Measurements from ENCODE around the gene EXOSC6.
A peak's percentile ranks its signal among the peaks of the same experiment; 100 is the strongest.
"Not testable (repeated sequence)": the region's sequence is repeated elsewhere in the genome, so short reads cannot be mapped to it uniquely, and the experiment has no call there.

The EXOSC6 gene

DNA sequence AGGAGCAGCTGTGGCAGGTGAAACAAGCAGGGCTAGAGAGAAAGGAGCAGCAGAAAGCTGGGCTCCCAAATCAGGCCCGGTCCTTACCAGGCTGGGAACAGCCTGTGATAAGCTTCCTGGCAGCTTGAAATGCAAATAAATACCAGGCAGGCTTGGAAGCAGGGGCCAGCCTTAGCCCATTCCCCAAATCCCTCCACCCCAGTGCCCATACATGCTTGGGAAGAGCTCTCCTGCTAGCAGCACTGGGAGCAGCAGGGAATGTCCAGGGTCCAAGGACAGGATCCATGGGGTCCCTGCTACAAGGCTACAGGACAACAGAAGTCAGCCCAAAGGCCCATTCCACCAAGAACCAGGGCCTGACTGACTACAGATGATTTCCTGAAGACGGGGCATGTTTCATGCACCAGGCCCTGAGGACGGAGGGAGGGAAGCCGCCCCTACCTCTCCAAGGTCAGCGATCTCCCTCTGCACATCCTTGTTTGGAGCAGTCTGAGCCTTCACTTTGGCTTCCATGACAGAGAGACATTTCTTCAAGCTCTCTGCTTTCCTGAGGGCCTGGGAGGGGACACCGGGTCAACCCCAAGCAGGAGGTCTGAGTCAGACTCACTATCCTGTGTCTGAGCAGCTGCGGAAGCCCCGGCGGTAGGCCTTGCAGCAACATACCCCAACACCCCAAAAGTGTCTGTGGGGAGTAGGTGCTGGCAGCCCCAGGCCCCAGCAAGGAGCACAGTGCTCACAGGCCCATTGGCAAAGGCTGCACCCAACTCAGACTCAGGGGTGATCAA is 2.6 kb upstream of the EXOSC6 start:
- TF ChIP-seq, protein P1, sequence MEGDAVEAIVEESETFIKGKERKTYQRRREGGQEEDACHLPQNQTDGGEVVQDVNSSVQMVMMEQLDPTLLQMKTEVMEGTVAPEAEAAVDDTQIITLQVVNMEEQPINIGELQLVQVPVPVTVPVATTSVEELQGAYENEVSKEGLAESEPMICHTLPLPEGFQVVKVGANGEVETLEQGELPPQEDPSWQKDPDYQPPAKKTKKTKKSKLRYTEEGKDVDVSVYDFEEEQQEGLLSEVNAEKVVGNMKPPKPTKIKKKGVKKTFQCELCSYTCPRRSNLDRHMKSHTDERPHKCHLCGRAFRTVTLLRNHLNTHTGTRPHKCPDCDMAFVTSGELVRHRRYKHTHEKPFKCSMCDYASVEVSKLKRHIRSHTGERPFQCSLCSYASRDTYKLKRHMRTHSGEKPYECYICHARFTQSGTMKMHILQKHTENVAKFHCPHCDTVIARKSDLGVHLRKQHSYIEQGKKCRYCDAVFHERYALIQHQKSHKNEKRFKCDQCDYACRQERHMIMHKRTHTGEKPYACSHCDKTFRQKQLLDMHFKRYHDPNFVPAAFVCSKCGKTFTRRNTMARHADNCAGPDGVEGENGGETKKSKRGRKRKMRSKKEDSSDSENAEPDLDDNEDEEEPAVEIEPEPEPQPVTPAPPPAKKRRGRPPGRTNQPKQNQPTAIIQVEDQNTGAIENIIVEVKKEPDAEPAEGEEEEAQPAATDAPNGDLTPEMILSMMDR (IDR thresholded peaks at IDR 0.05; ENCODE audit: low read length, missing control alignments), result no peak
- DNase-seq (ENCODE audit: low read depth), result no peak
- no peak overlapping the region for H3K4me3 ChIP-seq (replicated peaks; ENCODE audit: low read depth, low read length)

DNA sequence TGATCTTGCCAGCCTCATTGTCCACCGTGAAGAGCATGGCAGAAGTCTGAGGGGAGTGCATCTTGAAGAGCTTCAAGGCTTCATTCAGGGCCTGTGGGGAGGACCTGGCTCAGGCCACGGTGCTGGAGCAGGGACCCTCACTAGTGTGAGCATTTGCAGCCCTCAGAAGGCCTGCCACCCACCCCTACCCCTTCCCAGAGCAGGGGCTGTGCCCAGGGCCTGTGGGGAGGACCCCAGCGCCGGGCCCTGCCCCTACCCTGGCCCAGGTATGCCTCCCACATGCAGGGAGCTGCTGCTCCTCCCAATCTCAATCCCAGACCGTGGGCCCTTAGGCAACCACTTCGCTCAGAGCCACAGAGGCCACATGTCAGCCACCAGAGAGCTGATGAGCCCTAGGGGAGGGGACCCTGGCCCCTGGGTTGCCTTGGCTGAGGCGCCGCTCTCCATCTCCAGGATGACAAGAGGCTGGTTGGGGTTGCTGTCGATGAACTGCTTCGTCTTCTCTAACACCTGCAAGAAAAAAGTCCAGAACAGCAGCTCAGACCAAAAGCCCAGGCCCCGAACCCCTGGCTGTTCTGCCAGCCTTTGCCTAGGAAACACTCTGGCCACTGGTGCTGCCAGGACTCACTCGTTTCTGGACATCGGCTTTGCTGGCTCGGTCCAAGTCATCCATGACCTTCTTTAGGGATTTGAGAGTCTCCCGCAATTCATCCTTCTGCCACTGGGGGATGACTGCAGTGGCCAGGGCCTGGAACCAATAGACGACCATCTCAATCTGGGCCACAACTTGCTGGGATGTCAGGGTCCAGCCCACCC is 1.8 kb upstream of the EXOSC6 start:
- TF ChIP-seq, protein P1 (IDR thresholded peaks at IDR 0.05; ENCODE audit: low read length, missing control alignments), result peak; percentile 59
- no peak overlapping the region for H3K4me3 ChIP-seq (replicated peaks; ENCODE audit: low read depth, low read length)
- DNase-seq (ENCODE audit: low read depth), result peak; percentile 59

DNA sequence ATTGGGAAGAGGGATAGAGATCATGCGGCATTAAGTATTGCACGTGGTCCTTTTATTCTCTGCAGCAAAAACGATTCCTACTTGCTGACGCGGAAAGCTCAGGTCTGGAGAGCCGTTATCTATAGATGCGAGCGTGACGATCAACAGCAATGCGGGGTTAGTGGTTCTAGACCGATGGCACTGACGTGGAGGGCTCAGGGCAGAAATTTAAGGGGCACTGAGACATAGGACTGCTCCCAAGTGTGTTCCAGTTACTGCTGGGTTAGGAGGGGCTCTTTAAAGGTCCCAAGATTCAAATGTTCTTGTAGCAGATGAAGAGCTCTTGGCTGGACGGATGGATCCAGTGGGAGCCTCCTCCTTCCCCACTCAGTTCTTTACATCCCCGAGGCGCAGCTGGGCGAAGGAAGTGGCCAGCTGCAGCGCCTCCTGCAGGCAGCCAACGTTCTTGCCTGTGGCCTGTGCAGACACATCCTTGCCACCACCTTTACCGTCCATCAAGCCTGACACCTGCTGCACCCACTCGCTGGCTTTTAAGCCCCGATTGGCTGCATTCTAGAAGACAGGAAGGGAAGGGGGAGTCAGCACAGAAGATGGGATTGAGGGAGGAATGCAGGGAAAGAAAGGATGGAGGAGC is 732 bp upstream of the EXOSC6 start:
- TF ChIP-seq, protein P1 (IDR thresholded peaks at IDR 0.05; ENCODE audit: low read length, missing control alignments), result peak; percentile 40
- H3K4me3 ChIP-seq (replicated peaks; ENCODE audit: low read depth, low read length), result no peak overlapping the region
- DNase-seq (ENCODE audit: low read depth), result peak; percentile 21

DNA sequence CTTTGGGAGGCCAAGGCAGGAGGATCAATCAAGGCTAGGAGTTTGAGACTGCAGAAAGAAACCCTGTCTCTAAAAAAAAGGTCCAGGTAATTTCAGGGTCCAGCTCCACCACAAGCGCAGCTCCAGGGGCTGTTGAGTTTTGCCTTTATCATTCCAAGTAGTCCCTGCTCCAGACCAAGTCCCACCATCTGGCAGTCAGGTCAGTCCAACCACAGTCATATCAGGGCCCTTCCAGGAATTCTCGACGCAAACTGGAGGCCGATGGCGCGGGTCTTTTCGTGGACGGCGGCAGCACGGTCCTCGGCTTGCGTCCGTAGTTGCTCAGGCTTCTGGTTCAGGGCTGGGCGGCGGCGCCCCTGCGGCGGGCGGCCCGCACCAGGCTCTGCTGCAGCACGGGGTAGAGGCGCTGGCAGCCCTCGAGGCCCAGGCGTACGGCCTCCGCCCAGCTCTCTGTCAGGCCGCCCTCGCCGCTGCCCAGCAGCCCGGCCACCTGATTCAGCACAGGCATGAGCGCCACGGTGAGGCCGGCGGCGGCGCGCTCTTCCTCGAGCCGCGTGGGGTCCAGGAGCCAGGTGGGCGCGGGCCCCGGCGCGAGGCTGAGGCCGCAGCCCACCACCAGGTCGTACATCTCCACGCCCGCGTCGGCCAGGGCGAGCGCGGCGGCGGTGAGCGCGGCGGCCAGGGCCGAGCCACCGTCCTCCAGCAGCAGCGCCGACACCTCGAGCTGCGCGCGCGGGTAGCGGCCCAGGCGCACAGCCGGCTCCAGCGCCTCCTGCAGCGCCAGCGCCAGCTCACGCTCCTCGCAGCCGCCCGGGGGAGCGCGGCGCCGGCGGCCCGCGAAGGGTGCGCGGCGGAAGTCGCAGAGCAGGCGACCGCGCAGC is 752 bp downstream of the EXOSC6 start:
- peak; percentile 52 for DNase-seq (ENCODE audit: low read depth)
- TF ChIP-seq, protein P1 (IDR thresholded peaks at IDR 0.05; ENCODE audit: low read length, missing control alignments), result no peak
- peak overlapping the region; percentile 54 for H3K4me3 ChIP-seq (replicated peaks; ENCODE audit: low read depth, low read length)

DNA sequence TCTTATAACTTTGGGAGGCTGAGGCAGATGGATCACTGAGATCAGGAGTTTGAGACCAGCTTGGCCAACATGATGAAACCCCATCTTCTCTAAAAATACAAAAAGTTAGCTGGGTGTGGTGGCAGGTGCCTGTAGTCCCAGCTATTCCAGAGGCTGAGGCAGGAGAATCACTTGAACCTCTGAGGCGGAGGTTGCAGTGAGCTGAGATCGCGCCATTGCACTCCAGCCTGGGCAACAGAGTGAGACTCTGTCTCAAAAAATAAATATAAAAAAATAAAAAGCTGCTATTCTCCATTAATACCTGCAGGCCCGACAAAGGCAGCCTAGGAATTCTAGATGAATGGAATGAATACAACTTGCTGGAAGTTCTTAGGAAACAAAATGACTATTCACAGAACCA is 2.0 kb downstream of the EXOSC6 start:
- not testable (repeated sequence) for DNase-seq (ENCODE audit: low read depth); H3K4me3 ChIP-seq (replicated peaks; ENCODE audit: low read depth, low read length)

DNA sequence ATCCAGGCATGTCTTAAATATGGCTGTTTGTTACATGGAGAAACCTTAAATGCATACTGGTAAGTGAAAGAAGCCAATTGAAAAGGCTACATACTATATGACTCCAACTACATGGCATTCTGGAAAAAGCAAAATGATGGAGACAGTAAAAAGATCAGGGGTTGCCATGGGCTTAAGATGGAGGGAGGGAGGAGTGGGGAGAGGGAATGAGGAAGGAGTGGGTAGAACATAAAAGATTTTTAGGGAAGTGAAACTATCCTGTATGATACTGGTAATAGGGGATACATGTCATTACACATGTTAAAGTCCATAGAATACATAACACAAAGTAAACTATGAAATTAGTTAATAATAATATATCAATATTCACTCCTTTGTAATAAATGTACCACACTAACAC is 13.0 kb downstream of the EXOSC6 start:
- not testable (repeated sequence) for DNase-seq (ENCODE audit: low read depth); H3K4me3 ChIP-seq (replicated peaks; ENCODE audit: low read depth, low read length)

DNA sequence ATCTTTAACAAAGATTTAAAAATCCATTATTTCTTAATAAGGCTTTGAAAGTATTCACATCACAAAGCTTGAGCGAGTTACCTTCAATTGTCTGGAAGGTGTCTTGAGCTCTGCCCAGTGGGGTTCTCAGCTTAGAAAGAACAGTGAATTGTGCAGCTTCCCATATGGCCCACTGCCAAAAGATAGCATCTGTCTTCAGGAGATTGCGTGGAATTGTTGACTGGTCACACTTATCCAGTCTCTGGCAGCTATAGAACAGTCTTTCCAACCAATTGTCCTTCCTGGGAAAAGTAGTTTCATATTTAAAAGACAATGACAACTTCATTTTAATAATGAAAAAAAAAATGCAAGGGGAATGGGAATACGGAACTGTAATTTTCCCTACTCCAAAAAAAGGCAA is 19.9 kb downstream of the EXOSC6 start:
- not testable (repeated sequence) for H3K4me3 ChIP-seq (replicated peaks; ENCODE audit: low read depth, low read length)
- peak; percentile 22 for DNase-seq (ENCODE audit: low read depth)

DNA sequence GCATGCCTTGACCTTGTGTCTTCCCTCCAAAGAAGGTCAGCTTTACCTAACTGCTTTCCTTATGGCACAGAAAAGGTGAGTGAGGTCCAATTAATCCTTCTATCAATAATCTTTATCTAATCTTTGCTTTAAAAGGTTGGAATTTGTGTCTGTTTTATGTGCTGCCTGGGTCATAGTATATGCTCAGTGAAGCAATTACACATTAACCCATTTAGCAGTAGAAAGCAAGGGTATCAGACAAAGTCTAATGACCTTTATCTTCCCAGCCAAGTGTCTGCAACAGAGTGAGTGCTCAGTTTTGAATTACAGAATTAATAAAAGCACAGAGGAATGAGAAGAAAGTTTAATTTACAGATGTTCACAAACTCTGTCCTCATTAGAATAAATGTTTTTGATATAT is 25.7 kb downstream of the EXOSC6 start:
- H3K4me3 ChIP-seq (replicated peaks; ENCODE audit: low read depth, low read length); DNase-seq (ENCODE audit: low read depth): not testable (repeated sequence)

DNA sequence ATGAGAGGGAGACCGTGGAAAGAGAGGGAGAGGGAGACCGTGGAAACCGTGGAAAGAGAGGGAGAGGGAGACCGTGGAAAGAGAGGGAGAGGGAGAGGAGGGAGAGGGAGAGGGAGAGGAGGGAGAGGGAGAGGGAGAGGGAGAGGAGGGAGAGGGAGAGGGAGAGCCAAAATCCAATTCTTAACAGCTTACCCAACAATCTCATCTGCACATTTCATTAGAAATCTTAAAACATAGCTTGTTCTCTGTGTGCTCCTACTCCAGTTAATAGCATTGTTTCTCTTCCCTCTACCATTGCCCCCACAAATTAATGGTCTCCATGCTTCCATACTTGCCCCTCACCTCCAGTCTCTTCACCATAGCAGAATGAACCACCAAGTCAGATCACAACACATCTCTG is 26.3 kb downstream of the EXOSC6 start:
- DNase-seq (ENCODE audit: low read depth); H3K4me3 ChIP-seq (replicated peaks; ENCODE audit: low read depth, low read length): not testable (repeated sequence)

DNA sequence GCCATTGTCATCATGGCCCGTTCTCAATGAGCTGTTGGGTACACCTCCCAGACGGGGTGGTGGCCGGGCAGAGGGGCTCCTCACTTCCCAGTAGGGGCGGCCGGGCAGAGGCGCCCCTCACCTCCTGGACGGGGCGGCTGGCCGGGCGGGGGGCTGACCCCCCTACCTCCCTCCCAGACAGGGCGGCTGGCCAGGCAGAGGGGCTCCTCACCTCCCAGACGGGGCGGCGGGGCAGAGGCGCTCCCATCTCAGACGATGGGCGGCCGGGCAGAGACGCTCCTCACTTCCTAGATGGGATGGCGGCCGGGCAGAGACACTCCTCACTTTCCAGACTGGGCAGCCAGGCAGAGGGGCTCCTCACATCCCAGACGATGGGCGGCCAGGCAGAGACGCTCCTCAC is 27.1 kb downstream of the EXOSC6 start:
- not testable (repeated sequence) for DNase-seq (ENCODE audit: low read depth); H3K4me3 ChIP-seq (replicated peaks; ENCODE audit: low read depth, low read length)

DNA sequence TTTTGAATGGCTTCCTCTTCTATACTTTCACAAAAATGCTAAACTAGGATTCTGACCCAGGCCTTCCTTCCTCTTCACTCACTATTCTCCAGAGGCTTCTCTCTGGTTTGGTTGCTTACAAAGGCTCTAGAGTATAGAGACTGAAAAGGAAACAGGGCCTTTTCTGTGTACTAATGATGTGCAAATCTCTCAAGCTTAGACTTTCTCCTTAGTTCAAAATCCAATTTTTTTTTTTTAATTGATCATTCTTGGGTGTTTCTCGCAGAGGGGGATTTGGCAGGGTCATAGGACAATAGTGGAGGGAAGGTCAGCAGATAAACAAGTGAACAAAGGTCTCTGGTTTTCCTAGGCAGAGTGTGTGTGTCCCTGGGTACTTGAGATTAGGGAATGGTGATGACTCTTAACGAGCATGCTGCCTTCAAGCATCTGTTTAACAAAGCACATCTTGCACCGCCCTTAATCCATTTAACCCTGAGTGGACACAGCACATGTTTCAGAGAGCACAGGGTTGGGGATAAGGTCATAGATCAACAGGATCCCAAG is 27.7 kb downstream of the EXOSC6 start:
- not testable (repeated sequence) for DNase-seq (ENCODE audit: low read depth); H3K4me3 ChIP-seq (replicated peaks; ENCODE audit: low read depth, low read length)

DNA sequence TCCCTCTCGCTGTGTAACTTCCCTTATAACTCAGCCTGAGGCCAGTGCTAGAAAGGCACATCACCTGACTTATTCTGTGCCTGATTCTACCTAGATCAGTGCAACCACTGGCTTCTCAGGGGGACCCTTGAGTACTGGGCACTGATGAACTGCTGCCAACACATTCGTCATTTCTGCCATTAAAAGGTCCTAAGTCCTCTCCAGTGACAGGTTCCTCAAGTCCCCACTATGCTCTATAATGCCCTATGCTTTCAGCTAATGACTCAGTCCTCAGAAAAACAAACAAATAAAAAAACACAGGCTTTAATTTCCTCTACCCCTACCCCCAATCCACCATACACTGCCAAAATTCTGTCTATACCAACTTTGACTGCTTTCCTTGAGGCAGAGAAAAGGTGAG is 28.5 kb downstream of the EXOSC6 start:
- DNase-seq (ENCODE audit: low read depth); H3K4me3 ChIP-seq (replicated peaks; ENCODE audit: low read depth, low read length): not testable (repeated sequence)
